GM23248 (cell line): ENCODE measurements around the gene RWDD1. TPM values are rescaled to one million over a fixed set of nuclear protein-coding genes. Genes with fewer than 3 reads are reported as not detected.

Experiments
- DNase-seq: peaks from one replicate; pipeline ENCODE4 v3.0.0-alpha.2; 2015
- H2AFZ ChIP-seq: fragments of 200-600 bp; sonication (generic); 2 replicates; pipeline ENCODE4 v1.6.1; 2016; ENCODE audit warnings: antibody characterized with exemption
- H3F3A ChIP-seq: fragments of 200-600 bp; sonication (generic); 2 replicates; pipeline ENCODE4 v1.6.1; 2016; ENCODE audit warnings: mild to moderate bottlenecking, antibody characterized with exemption, mixed run types; ENCODE audit not compliant: insufficient read depth
- H3K27ac ChIP-seq: fragments of 200-600 bp; sonication (generic); 2 replicates; pipeline ENCODE4 v1.5.1; 2016; ENCODE audit warnings: mild to moderate bottlenecking
- H3K27me3 ChIP-seq: fragments of 200-600 bp; sonication (generic); replicated peaks from 2 replicates; pipeline ENCODE4 v1.6.1; 2016; ENCODE audit warnings: mild to moderate bottlenecking; ENCODE audit not compliant: insufficient read depth
- H3K36me3 ChIP-seq: fragments of 200-600 bp; sonication (generic); 2 replicates; pipeline ENCODE4 v1.6.1; 2016; ENCODE audit warnings: low read depth, mild to moderate bottlenecking
- H3K4me1 ChIP-seq: fragments of 200-600 bp; sonication (generic); 2 replicates; pipeline ENCODE4 v1.6.1; 2016; ENCODE audit warnings: mild to moderate bottlenecking; ENCODE audit not compliant: insufficient read depth
- H3K4me2 ChIP-seq: fragments of 200-600 bp; sonication (generic); one replicate; pipeline ENCODE4 v1.6.1; 2016; ENCODE audit warnings: mild to moderate bottlenecking; ENCODE audit not compliant: unreplicated experiment
- H3K4me3 ChIP-seq: fragments of 200-600 bp; sonication (generic); 2 replicates; pipeline ENCODE4 v1.5.1; 2016; ENCODE audit warnings: mild to moderate bottlenecking
- H3K79me2 ChIP-seq: fragments of 200-600 bp; sonication (generic); 2 replicates; pipeline ENCODE4 v1.6.1; 2016; ENCODE audit warnings: mild to moderate bottlenecking; ENCODE audit not compliant: insufficient read depth
- H3K9ac ChIP-seq: fragments of 200-600 bp; sonication (generic); 2 replicates; pipeline ENCODE4 v1.6.1; 2016; ENCODE audit warnings: mild to moderate bottlenecking
- H3K9me2 ChIP-seq: fragments of 200-600 bp; sonication (generic); 2 replicates; pipeline ENCODE4 v1.6.1; 2016; ENCODE audit warnings: mixed run types, mild to moderate bottlenecking, moderate library complexity; ENCODE audit not compliant: insufficient read depth
- H3K9me3 ChIP-seq: fragments of 200-600 bp; sonication (generic); one replicate; pipeline ENCODE4 v1.6.1; 2017; ENCODE audit warnings: low read depth
- H4K20me1 ChIP-seq: fragments of 200-600 bp; sonication (generic); 2 replicates; pipeline ENCODE4 v1.6.0; 2016; ENCODE audit not compliant: insufficient read depth
- EZH2 ChIP-seq: fragments of 200-600 bp; sonication (generic); IDR thresholded peaks from 2 replicates; pipeline ENCODE4 v1.6.1; 2018; ENCODE audit warnings: antibody characterized with exemption, mild to moderate bottlenecking; ENCODE audit not compliant: insufficient read depth, poor library complexity, severe bottlenecking
- EZH2phosphoT487 ChIP-seq: fragments of 200-600 bp; sonication (generic); IDR thresholded peaks from 2 replicates; pipeline ENCODE4 v1.6.1; 2018; ENCODE audit warnings: antibody characterized with exemption, moderate library complexity, mild to moderate bottlenecking, low read depth; ENCODE audit not compliant: insufficient read depth
- WGBS, 2 experiments: methylation state at CpG; one replicate each; pipeline ENCODE4 v1.1.6; 2015 to 2017; ENCODE audit warnings: low lambda C conversion rate in 2 of 2, low coverage in 1 of 2; ENCODE audit errors: missing lambda C conversion rate in 2 of 2; 5-methylcytosine and 5-hydroxymethylcytosine counted together
- in situ Hi-C: fragments of 300-500 bp; cut with MboI; formaldehyde crosslinking; loops from 2 replicates; pipeline ENCODE4 v1.15.0; 2020
- polyA plus RNA-seq: library from polyadenylated mRNA; unstranded; fragments of >200 nt; fragmentation: Nextera tagmentation; extraction: Ambion mirVana; gene quantifications from 2 replicates; pipeline ENCODE4 v1.2.1, GENCODE V29; 2016
- total RNA-seq: library from RNA; depleted of rRNA; stranded (reverse); fragments of >200 nt; shearing (Covaris generic); gene quantifications from 2 replicates; pipeline ENCODE4 v1.2.3, GENCODE V29; 2014

Gene RWDD1
- total and polyA plus RNA-seq, 2 experiments from 2014 or later, result 37.7 to 112 TPM

GRCh38 chr6:116533233-116533957 is 37.9 kb upstream of the RWDD1 start:
- H3K27ac ChIP-seq, result no peak overlapping the region
- no peaks in the 10 kb centered on the region for H3K79me2 ChIP-seq
- no peaks in the 10 kb centered on the region for H3K36me3 ChIP-seq
- H3K9ac ChIP-seq, result no peak overlapping the region
- no peaks in the 10 kb centered on the region for H3F3A ChIP-seq
- H3K9me2 ChIP-seq, result no peaks in the 10 kb centered on the region
- TF ChIP-seq EZH2phosphoT487 (no peak), EZH2 (no peak)
- no peaks in the 10 kb centered on the region for H3K9me3 ChIP-seq
- 60 to 68% methylated on average over 9 of the region's 9 CpGs for WGBS, 2 experiments
- H3K27me3 ChIP-seq, result no peaks in the 10 kb centered on the region
- no peak overlapping the region for H2AFZ ChIP-seq
- DNase-seq, result no peak
- H4K20me1 ChIP-seq, result no peaks in the 10 kb centered on the region
- no peak overlapping the region for H3K4me3 ChIP-seq
- no peak overlapping the region for H3K4me2 ChIP-seq
- in situ Hi-C loops, result loop anchor here (10.0 kb wide), 1 partner anchor 269 kb away; no protein-coding TSS in a partner anchor
- peaks cover 10% of the 10 kb centered on the region for H3K4me1 ChIP-seq

GRCh38 chr6:116535109-116535508 is 36.2 kb upstream of the RWDD1 start:
- H2AFZ ChIP-seq, result peak overlapping the region; percentile 20; the same call in 1 of the 2 replicates
- no peaks in the 10 kb centered on the region for H3K9me3 ChIP-seq
- no peaks in the 10 kb centered on the region for H3K4me1 ChIP-seq
- H3K36me3 ChIP-seq, result no peaks in the 10 kb centered on the region
- H3K27ac ChIP-seq, result no peak overlapping the region
- no peak overlapping the region for H3K9ac ChIP-seq
- H3K79me2 ChIP-seq, result no peaks in the 10 kb centered on the region
- no peaks in the 10 kb centered on the region for H3K9me2 ChIP-seq
- no peak for DNase-seq
- TF ChIP-seq EZH2phosphoT487 (no peak), EZH2 (no peak)
- no peaks in the 10 kb centered on the region for H4K20me1 ChIP-seq
- H3K4me2 ChIP-seq, result no peak overlapping the region
- no peaks in the 10 kb centered on the region for H3K27me3 ChIP-seq
- H3K4me3 ChIP-seq, result no peak overlapping the region
- H3F3A ChIP-seq, result no peaks in the 10 kb centered on the region
- in situ Hi-C loops, result loop anchor here (10.0 kb wide), 1 partner anchor 270 kb away; no protein-coding TSS in a partner anchor

GRCh38 chr6:116536216-116536621 is 35.1 kb upstream of the RWDD1 start:
- no peaks in the 10 kb centered on the region for H3K27me3 ChIP-seq

GRCh38 chr6:116542426-116542825 is 28.9 kb upstream of the RWDD1 start:
- Histone ChIP-seq H3K4me1 (peaks cover 36% of the 10 kb centered on the region), H3K36me3 (no peaks in the 10 kb centered on the region), H3K27me3 (no peaks in the 10 kb centered on the region), H3K9me2 (no peaks in the 10 kb centered on the region), H2AFZ (no peak overlapping the region), H3K79me2 (no peaks in the 10 kb centered on the region), H4K20me1 (no peaks in the 10 kb centered on the region), H3K4me3 (no peak overlapping the region), H3K9me3 (no peaks in the 10 kb centered on the region), H3K4me2 (peak overlapping the region; percentile 21), H3F3A (peaks cover 8% of the 10 kb centered on the region; the same call in 1 of the 2 replicates), H3K9ac (no peak overlapping the region), H3K27ac (no peak overlapping the region)
- in situ Hi-C loops, result no loop called here
- peak; percentile 45 for DNase-seq
- TF ChIP-seq EZH2 (no peak), EZH2phosphoT487 (no peak)

More at GRCh38 chr6:116536216-116536621, 35.1 kb upstream of the RWDD1 start:
- H3F3A ChIP-seq, result no peaks in the 10 kb centered on the region
- TF ChIP-seq EZH2phosphoT487 (no peak), EZH2 (no peak)
- no peaks in the 10 kb centered on the region for H3K9me2 ChIP-seq
- no peaks in the 10 kb centered on the region for H3K9me3 ChIP-seq
- no peak overlapping the region for H3K4me3 ChIP-seq
- DNase-seq, result peak; percentile 79
- no peak overlapping the region for H3K9ac ChIP-seq
- H3K27ac ChIP-seq, result no peak overlapping the region
- H3K79me2 ChIP-seq, result no peaks in the 10 kb centered on the region
- no peaks in the 10 kb centered on the region for H4K20me1 ChIP-seq
- 13 to 16% methylated on average over 4 of the region's 4 CpGs for WGBS, 2 experiments
- in situ Hi-C loops, result loop anchor here (10.0 kb wide), 1 partner anchor 271 kb away; no protein-coding TSS in a partner anchor
- no peak overlapping the region for H3K4me2 ChIP-seq
- no peaks in the 10 kb centered on the region for H3K36me3 ChIP-seq
- no peaks in the 10 kb centered on the region for H3K4me1 ChIP-seq
- H2AFZ ChIP-seq, result peak overlapping the region; percentile 71
